Measurements from ENCODE around the gene BEST3.

- TF ChIP-seq CTCF (IDR thresholded peaks at IDR 0.05), result no peak
- no peak for TF ChIP-seq POLR2A (IDR thresholded peaks at IDR 0.05)
Measured at GRCh38 chr12:69610729-69611128, 88.4 kb downstream of the BEST3 start, which contains the start of gene LRRC10.

All from adrenal gland (tissue), 5 donors.